Natural killer cell (primary cell): ENCODE data around the gene SYNPR. TPM values are rescaled to one million over a fixed set of nuclear protein-coding genes. Genes with fewer than 3 reads are reported as not detected.

Experiments
- ATAC-seq, 3 donors: fragments of 150-1000 bp in 2 of 3; fragments of 200-7000 bp in 1 of 3; cut with Tn5 transposase; 1 replicate in 1 of 3; 2 replicates in 2 of 3; pipeline ENCODE4 v1.10.0; 2021; ENCODE audit warnings: mild to moderate bottlenecking in 2 of 3, moderate library complexity in 2 of 3
- DNase-seq, 2 donors: peaks; one replicate each; pipeline versions ENCODE4 v3.0.0 to v3.0.0-alpha.2; 2013 to 2021; ENCODE audit warnings: mixed read lengths in 1 of 2
- H3K27ac ChIP-seq: one replicate; pipeline ENCODE4 v1.5.1; 2013; ENCODE audit warnings: mild to moderate bottlenecking, low read length
- H3K27me3 ChIP-seq: one replicate; pipeline ENCODE4 v1.6.1; 2013; ENCODE audit warnings: low read length; ENCODE audit not compliant: control insufficient read depth, insufficient read depth
- H3K36me3 ChIP-seq: one replicate; pipeline ENCODE4 v1.6.1; 2013; ENCODE audit warnings: low read length; ENCODE audit not compliant: control insufficient read depth, insufficient read depth
- H3K4me1 ChIP-seq: one replicate; pipeline ENCODE4 v1.6.1; 2013; ENCODE audit warnings: low read length; ENCODE audit not compliant: control insufficient read depth, insufficient read depth
- H3K4me3 ChIP-seq: one replicate; pipeline ENCODE4 v1.5.1; 2013; ENCODE audit warnings: low read length
- H3K9me3 ChIP-seq: one replicate; pipeline ENCODE4 v1.6.1; 2013; ENCODE audit warnings: low read length; ENCODE audit not compliant: control insufficient read depth, insufficient read depth
- H3K27ac Mint-ChIP-seq, 2 donors: one replicate each; pipeline ENCODE4 v1.8.0; 2022; ENCODE audit warnings: mild to moderate bottlenecking in 2 of 2, mixed read lengths in 2 of 2, moderate library complexity in 1 of 2
- H3K27me3 Mint-ChIP-seq, 2 donors: one replicate each; pipeline ENCODE4 v1.8.0; 2022; ENCODE audit warnings: low read depth in 2 of 2, mixed read lengths in 2 of 2
- H3K36me3 Mint-ChIP-seq: one replicate; pipeline ENCODE4 v1.8.0; 2022; ENCODE audit warnings: mixed read lengths
- H3K4me1 Mint-ChIP-seq, 2 donors: one replicate each; pipeline ENCODE4 v1.8.0; 2022; ENCODE audit warnings: mixed read lengths in 2 of 2
- H3K4me3 Mint-ChIP-seq: one replicate; pipeline ENCODE4 v1.8.0; 2022; ENCODE audit warnings: mild to moderate bottlenecking, moderate library complexity, mixed read lengths
- H3K9me3 Mint-ChIP-seq, 2 donors: one replicate each; pipeline ENCODE4 v1.8.0; 2022; ENCODE audit warnings: mixed read lengths in 2 of 2
- WGBS: methylation state at CpG from one replicate; pipeline ENCODE4 v1.1.7; 2013; ENCODE audit warnings: missing lambda C conversion rate; ENCODE audit not compliant: insufficient coverage; 5-methylcytosine and 5-hydroxymethylcytosine counted together
- intact Hi-C: fragments of 100-400 bp; cut with micrococcal nuclease; formaldehyde crosslinking; loops from one replicate; pipeline ENCODE4 v1.14.2; 2022
- total RNA-seq, 4 donors: library from RNA; stranded (reverse); fragments of 120-200 nt in 1 of 4; gene quantifications; one replicate each; pipeline versions ENCODE4 v1.2.3 to v1.2.4, GENCODE V29; 2013 to 2022
- TF ChIP-seq, protein P1 (sequence below): fragments of 200-600 bp; IDR thresholded peaks from one replicate; pipeline ENCODE4 v1.8.0; 2022; ENCODE audit warnings: antibody characterized with exemption

Gene SYNPR
- total RNA-seq, 3 donors from 2014 or later (not counting 1 experiment from before 2014, with no cell fraction given): not detected

DNA sequence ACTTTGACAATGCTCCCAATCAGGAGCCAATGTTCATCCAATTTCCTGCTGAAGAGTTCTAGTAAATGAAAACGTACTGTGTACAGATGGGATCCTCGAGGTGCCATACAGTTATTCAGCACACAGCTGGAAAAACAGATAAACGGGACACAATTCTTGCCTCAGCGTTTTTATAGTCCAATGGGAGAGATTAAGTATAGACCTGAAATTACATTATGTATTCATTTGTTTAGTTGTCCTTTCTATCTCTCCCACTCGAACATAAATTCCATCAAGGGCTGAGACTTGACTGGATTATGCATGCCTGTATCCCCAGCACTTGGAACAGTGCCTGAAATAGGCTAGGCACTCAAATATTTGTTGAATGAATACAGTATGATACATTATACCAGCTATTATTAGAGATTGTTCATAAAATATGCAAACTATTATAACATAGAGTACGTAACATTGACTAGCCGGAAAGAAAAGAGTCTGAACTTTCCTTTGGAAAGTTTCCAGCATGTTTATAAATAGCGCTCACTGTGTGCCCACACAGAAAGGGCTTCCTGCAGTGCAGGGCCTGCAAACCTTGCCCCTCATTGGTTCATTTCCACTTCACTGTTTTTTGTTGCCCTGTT is 346.9 kb downstream of the SYNPR start:
- intact Hi-C loops: no loop called here

DNA sequence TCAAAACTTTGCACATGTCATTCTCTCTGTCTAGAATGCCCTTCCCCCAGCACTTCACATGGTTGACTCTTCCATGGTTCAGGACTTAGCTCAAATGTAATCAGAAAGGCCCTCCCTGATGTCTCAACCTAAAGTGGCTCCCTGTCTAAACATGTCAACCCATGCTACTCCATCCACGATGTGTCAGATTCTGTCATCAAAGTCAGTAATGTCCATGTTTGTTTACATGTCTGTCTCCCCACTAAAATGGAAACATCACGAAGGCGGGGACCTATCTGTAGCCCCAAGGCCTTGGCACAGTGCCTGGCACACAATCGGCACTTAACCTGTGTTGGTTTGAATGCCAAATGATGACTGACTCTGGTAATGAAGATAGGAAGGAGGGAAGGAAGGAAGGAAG is 353.6 kb downstream of the SYNPR start:
- TF ChIP-seq, protein P1, sequence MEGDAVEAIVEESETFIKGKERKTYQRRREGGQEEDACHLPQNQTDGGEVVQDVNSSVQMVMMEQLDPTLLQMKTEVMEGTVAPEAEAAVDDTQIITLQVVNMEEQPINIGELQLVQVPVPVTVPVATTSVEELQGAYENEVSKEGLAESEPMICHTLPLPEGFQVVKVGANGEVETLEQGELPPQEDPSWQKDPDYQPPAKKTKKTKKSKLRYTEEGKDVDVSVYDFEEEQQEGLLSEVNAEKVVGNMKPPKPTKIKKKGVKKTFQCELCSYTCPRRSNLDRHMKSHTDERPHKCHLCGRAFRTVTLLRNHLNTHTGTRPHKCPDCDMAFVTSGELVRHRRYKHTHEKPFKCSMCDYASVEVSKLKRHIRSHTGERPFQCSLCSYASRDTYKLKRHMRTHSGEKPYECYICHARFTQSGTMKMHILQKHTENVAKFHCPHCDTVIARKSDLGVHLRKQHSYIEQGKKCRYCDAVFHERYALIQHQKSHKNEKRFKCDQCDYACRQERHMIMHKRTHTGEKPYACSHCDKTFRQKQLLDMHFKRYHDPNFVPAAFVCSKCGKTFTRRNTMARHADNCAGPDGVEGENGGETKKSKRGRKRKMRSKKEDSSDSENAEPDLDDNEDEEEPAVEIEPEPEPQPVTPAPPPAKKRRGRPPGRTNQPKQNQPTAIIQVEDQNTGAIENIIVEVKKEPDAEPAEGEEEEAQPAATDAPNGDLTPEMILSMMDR: no peak
- no peak overlapping the region for H3K4me3 ChIP-seq
- H3K27me3 ChIP-seq: no peaks in the 10 kb centered on the region
- H3K36me3 Mint-ChIP-seq: no peaks in the 10 kb centered on the region
- DNase-seq (no peak), ATAC-seq (no peak)
- peaks cover 5 to 13% of the 10 kb centered on the region in 2 donors for H3K9me3 Mint-ChIP-seq
- no peaks in the 10 kb centered on the region for H3K4me1 ChIP-seq
- no peaks in the 10 kb centered on the region for H3K4me1 Mint-ChIP-seq
- no peaks in the 10 kb centered on the region for H3K27me3 Mint-ChIP-seq
- 93% methylated on average over 4 of the region's 4 CpGs for WGBS
- no peak overlapping the region for H3K4me3 Mint-ChIP-seq
- no peaks in the 10 kb centered on the region for H3K36me3 ChIP-seq
- intact Hi-C loops: no loop called here
- H3K27ac Mint-ChIP-seq: no peak overlapping the region
- peaks cover 3% of the 10 kb centered on the region for H3K9me3 ChIP-seq
- no peak overlapping the region for H3K27ac ChIP-seq

More for the DNA sequence above, 346.9 kb downstream of the SYNPR start:
- no peak for DNase-seq
- H3K4me1 Mint-ChIP-seq: no peaks in the 10 kb centered on the region
- Histone ChIP-seq H3K4me3 (no peak overlapping the region), H3K36me3 (no peaks in the 10 kb centered on the region), H3K4me1 (no peaks in the 10 kb centered on the region), H3K9me3 (no peaks in the 10 kb centered on the region), H3K27me3 (no peaks in the 10 kb centered on the region), H3K27ac (no peak overlapping the region)
- WGBS: 60% methylated on average over 7 of the region's 8 CpGs
- H3K9me3 Mint-ChIP-seq: peaks cover 5 to 11% of the 10 kb centered on the region in 2 donors
- ATAC-seq: no peak
- no peaks in the 10 kb centered on the region for H3K36me3 Mint-ChIP-seq
- TF ChIP-seq, protein P1: no peak
- H3K27ac Mint-ChIP-seq: no peak overlapping the region
- H3K4me3 Mint-ChIP-seq: no peak overlapping the region
- H3K27me3 Mint-ChIP-seq: no peaks in the 10 kb centered on the region

DNA sequence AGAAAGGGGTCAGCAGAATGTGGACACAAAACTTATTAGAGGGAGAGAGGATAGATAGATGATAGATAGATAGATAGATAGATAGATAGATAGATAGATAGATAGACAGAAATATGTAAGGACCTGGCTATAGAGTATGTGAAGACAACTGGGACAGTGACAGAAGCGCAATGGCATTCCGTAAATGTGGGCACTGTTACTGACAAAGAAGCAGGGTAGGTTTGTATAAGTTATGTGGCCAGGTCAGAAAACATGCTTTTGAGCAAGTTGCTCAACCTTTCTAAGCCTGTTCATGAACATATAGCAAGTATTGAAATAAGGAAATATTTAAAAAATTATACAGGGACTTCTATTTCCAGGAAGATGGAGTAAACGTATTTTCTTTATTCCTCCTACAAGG is 357.1 kb downstream of the SYNPR start:
- peaks cover 3 to 16% of the 10 kb centered on the region in 2 donors for H3K9me3 Mint-ChIP-seq
- intact Hi-C loops: no loop called here
- Histone ChIP-seq H3K27me3 (no peaks in the 10 kb centered on the region), H3K9me3 (peaks cover 3% of the 10 kb centered on the region), H3K27ac (no peak overlapping the region), H3K36me3 (no peaks in the 10 kb centered on the region), H3K4me3 (no peak overlapping the region), H3K4me1 (no peaks in the 10 kb centered on the region)
- H3K27me3 Mint-ChIP-seq: no peaks in the 10 kb centered on the region
- TF ChIP-seq, protein P1: no peak
- 91% methylated on average over 2 of the region's 3 CpGs for WGBS
- DNase-seq (no peak), ATAC-seq (no peak)
- H3K27ac Mint-ChIP-seq: no peak overlapping the region
- no peaks in the 10 kb centered on the region for H3K4me1 Mint-ChIP-seq
- H3K4me3 Mint-ChIP-seq: no peak overlapping the region
- H3K36me3 Mint-ChIP-seq: no peaks in the 10 kb centered on the region

DNA sequence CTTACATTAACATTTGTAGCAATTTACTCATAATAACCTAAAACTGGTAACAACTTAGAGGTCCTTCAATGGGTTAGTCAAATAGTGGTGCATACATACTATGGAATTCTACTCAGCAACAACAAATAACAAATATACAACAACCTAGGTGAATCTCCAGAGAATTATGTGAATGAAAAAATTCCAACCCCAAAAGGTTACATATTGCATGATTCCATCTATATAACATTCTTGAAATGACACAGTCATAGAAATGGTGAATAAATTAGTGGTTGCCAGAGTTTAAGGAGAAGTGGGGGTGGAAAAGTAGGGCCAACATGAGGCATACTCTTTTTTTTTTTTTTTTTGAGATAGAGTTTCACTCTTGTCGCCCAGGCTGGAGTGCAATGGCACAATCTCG is 361.7 kb downstream of the SYNPR start:
- Mint-ChIP-seq H3K4me3 (no peak overlapping the region), H3K9me3 (peaks cover 6 to 12% of the 10 kb centered on the region in 2 donors), H3K4me1 (no peaks in the 10 kb centered on the region), H3K27me3 (no peaks in the 10 kb centered on the region), H3K36me3 (no peaks in the 10 kb centered on the region), H3K27ac (no peak overlapping the region)
- ATAC-seq (no peak), DNase-seq (no peak)
- no peaks in the 10 kb centered on the region for H3K4me1 ChIP-seq
- intact Hi-C loops: no loop called here
- no peaks in the 10 kb centered on the region for H3K27me3 ChIP-seq
- no peaks in the 10 kb centered on the region for H3K9me3 ChIP-seq
- H3K4me3 ChIP-seq: no peak overlapping the region
- 94% methylated on average over 2 of the region's 2 CpGs for WGBS
- no peak overlapping the region for H3K27ac ChIP-seq
- no peaks in the 10 kb centered on the region for H3K36me3 ChIP-seq
- TF ChIP-seq, protein P1: no peak
